ENCODE measurements around the gene GBF1.
"Not testable (repeated sequence)": the region's sequence is repeated elsewhere in the genome, so short reads cannot be mapped to it uniquely, and the experiment has no call there.

Gene GBF1

GRCh38 chr10:102297101-102297500 is 51.8 kb downstream of the GBF1 start:
- no peaks in the 10 kb centered on the region for H3K27me3 ChIP-seq (ENCODE audit: control insufficient read depth, insufficient read depth, low read length)
- H3K4me1 ChIP-seq (ENCODE audit: control insufficient read depth, insufficient read depth, low read length): no peaks in the 10 kb centered on the region
- no peaks in the 10 kb centered on the region for H3K36me3 ChIP-seq (ENCODE audit: control insufficient read depth, insufficient read depth, low read length)
- no peak overlapping the region for H3K9ac ChIP-seq (ENCODE audit: low read length)
- no peaks in the 10 kb centered on the region for H3K9me3 ChIP-seq (ENCODE audit: control insufficient read depth, low read length)
- no peak overlapping the region for H3K4me3 ChIP-seq (ENCODE audit: low read length)

- Histone ChIP-seq H3K9me3 (ENCODE audit: control insufficient read depth, low read length) (no peaks in the 10 kb centered on the region), H3K4me3 (ENCODE audit: low read length) (no peak overlapping the region), H3K36me3 (ENCODE audit: control insufficient read depth, insufficient read depth, low read length) (no peaks in the 10 kb centered on the region), H3K27me3 (ENCODE audit: control insufficient read depth, insufficient read depth, low read length) (no peaks in the 10 kb centered on the region), H3K9ac (ENCODE audit: low read length) (no peak overlapping the region), H3K4me1 (ENCODE audit: control insufficient read depth, insufficient read depth, low read length) (no peaks in the 10 kb centered on the region)
Measured at GRCh38 chr10:102298899-102299298, 53.6 kb downstream of the GBF1 start.

- H3K9ac ChIP-seq (ENCODE audit: low read length): no peak overlapping the region
- H3K4me3 ChIP-seq (ENCODE audit: low read length): no peak overlapping the region
- H3K4me1 ChIP-seq (ENCODE audit: control insufficient read depth, insufficient read depth, low read length): no peaks in the 10 kb centered on the region
- H3K9me3 ChIP-seq (ENCODE audit: control insufficient read depth, low read length): no peaks in the 10 kb centered on the region
- no peaks in the 10 kb centered on the region for H3K27me3 ChIP-seq (ENCODE audit: control insufficient read depth, insufficient read depth, low read length)
- H3K36me3 ChIP-seq (ENCODE audit: control insufficient read depth, insufficient read depth, low read length): no peaks in the 10 kb centered on the region
Measured at GRCh38 chr10:102299873-102300272, 54.5 kb downstream of the GBF1 start.

- Histone ChIP-seq H3K4me3 (ENCODE audit: low read length) (no peak overlapping the region), H3K9me3 (ENCODE audit: control insufficient read depth, low read length) (no peaks in the 10 kb centered on the region), H3K9ac (ENCODE audit: low read length) (no peak overlapping the region), H3K4me1 (ENCODE audit: control insufficient read depth, insufficient read depth, low read length) (no peaks in the 10 kb centered on the region), H3K27me3 (ENCODE audit: control insufficient read depth, insufficient read depth, low read length) (no peaks in the 10 kb centered on the region), H3K36me3 (ENCODE audit: control insufficient read depth, insufficient read depth, low read length) (no peaks in the 10 kb centered on the region)
Measured at GRCh38 chr10:102300278-102300843, 55.0 kb downstream of the GBF1 start.

- H3K27me3 ChIP-seq (ENCODE audit: control insufficient read depth, insufficient read depth, low read length); H3K4me1 ChIP-seq (ENCODE audit: control insufficient read depth, insufficient read depth, low read length); H3K9ac ChIP-seq (ENCODE audit: low read length); H3K9me3 ChIP-seq (ENCODE audit: control insufficient read depth, low read length); H3K36me3 ChIP-seq (ENCODE audit: control insufficient read depth, insufficient read depth, low read length); H3K4me3 ChIP-seq (ENCODE audit: low read length): not testable (repeated sequence)
Measured at GRCh38 chr10:102300912-102301311, 55.6 kb downstream of the GBF1 start.

- H3K27me3 ChIP-seq (ENCODE audit: control insufficient read depth, insufficient read depth, low read length); H3K9ac ChIP-seq (ENCODE audit: low read length); H3K4me3 ChIP-seq (ENCODE audit: low read length); H3K4me1 ChIP-seq (ENCODE audit: control insufficient read depth, insufficient read depth, low read length); H3K9me3 ChIP-seq (ENCODE audit: control insufficient read depth, low read length); H3K36me3 ChIP-seq (ENCODE audit: control insufficient read depth, insufficient read depth, low read length): not testable (repeated sequence)
Measured at GRCh38 chr10:102301332-102301731, 56.0 kb downstream of the GBF1 start.

- Histone ChIP-seq H3K4me3 (ENCODE audit: low read length) (no peak overlapping the region), H3K36me3 (ENCODE audit: control insufficient read depth, insufficient read depth, low read length) (no peaks in the 10 kb centered on the region), H3K4me1 (ENCODE audit: control insufficient read depth, insufficient read depth, low read length) (no peaks in the 10 kb centered on the region), H3K9me3 (ENCODE audit: control insufficient read depth, low read length) (no peaks in the 10 kb centered on the region), H3K9ac (ENCODE audit: low read length) (no peak overlapping the region), H3K27me3 (ENCODE audit: control insufficient read depth, insufficient read depth, low read length) (no peaks in the 10 kb centered on the region)
Measured at GRCh38 chr10:102302611-102303010, 57.3 kb downstream of the GBF1 start.

GRCh38 chr10:102306006-102306405 is 60.7 kb downstream of the GBF1 start:
- H3K9me3 ChIP-seq (ENCODE audit: control insufficient read depth, low read length): no peaks in the 10 kb centered on the region
- no peak overlapping the region for H3K9ac ChIP-seq (ENCODE audit: low read length)
- H3K36me3 ChIP-seq (ENCODE audit: control insufficient read depth, insufficient read depth, low read length): no peaks in the 10 kb centered on the region
- H3K4me3 ChIP-seq (ENCODE audit: low read length): no peak overlapping the region
- H3K27me3 ChIP-seq (ENCODE audit: control insufficient read depth, insufficient read depth, low read length): no peaks in the 10 kb centered on the region
- H3K4me1 ChIP-seq (ENCODE audit: control insufficient read depth, insufficient read depth, low read length): no peaks in the 10 kb centered on the region

- Histone ChIP-seq H3K9me3 (ENCODE audit: control insufficient read depth, low read length) (no peaks in the 10 kb centered on the region), H3K4me1 (ENCODE audit: control insufficient read depth, insufficient read depth, low read length) (no peaks in the 10 kb centered on the region), H3K4me3 (ENCODE audit: low read length) (no peak overlapping the region), H3K27me3 (ENCODE audit: control insufficient read depth, insufficient read depth, low read length) (no peaks in the 10 kb centered on the region), H3K36me3 (ENCODE audit: control insufficient read depth, insufficient read depth, low read length) (no peaks in the 10 kb centered on the region), H3K9ac (ENCODE audit: low read length) (no peak overlapping the region)
Measured at GRCh38 chr10:102306710-102307109, 61.4 kb downstream of the GBF1 start.

GRCh38 chr10:102308318-102308717 is 63.0 kb downstream of the GBF1 start:
- not testable (repeated sequence) for H3K9ac ChIP-seq (ENCODE audit: low read length)

GRCh38 chr10:102309236-102309635 is 63.9 kb downstream of the GBF1 start:
- Histone ChIP-seq H3K9me3 (ENCODE audit: control insufficient read depth, low read length) (no peaks in the 10 kb centered on the region), H3K36me3 (ENCODE audit: control insufficient read depth, insufficient read depth, low read length) (no peaks in the 10 kb centered on the region), H3K27me3 (ENCODE audit: control insufficient read depth, insufficient read depth, low read length) (no peaks in the 10 kb centered on the region), H3K4me1 (ENCODE audit: control insufficient read depth, insufficient read depth, low read length) (peaks cover 10% of the 10 kb centered on the region), H3K9ac (ENCODE audit: low read length) (no peak overlapping the region), H3K4me3 (ENCODE audit: low read length) (no peak overlapping the region)

More at GRCh38 chr10:102308318-102308717, 63.0 kb downstream of the GBF1 start:
- H3K9me3 ChIP-seq (ENCODE audit: control insufficient read depth, low read length); H3K27me3 ChIP-seq (ENCODE audit: control insufficient read depth, insufficient read depth, low read length); H3K4me3 ChIP-seq (ENCODE audit: low read length); H3K36me3 ChIP-seq (ENCODE audit: control insufficient read depth, insufficient read depth, low read length): not testable (repeated sequence)
- H3K4me1 ChIP-seq (ENCODE audit: control insufficient read depth, insufficient read depth, low read length): peaks cover 10% of the 10 kb centered on the region

GRCh38 chr10:102309916-102310315 is 64.6 kb downstream of the GBF1 start:
- H3K4me3 ChIP-seq (ENCODE audit: low read length): no peak overlapping the region
- no peak overlapping the region for H3K9ac ChIP-seq (ENCODE audit: low read length)
- no peaks in the 10 kb centered on the region for H3K36me3 ChIP-seq (ENCODE audit: control insufficient read depth, insufficient read depth, low read length)
- H3K4me1 ChIP-seq (ENCODE audit: control insufficient read depth, insufficient read depth, low read length): peaks cover 10% of the 10 kb centered on the region
- H3K9me3 ChIP-seq (ENCODE audit: control insufficient read depth, low read length): no peaks in the 10 kb centered on the region
- no peaks in the 10 kb centered on the region for H3K27me3 ChIP-seq (ENCODE audit: control insufficient read depth, insufficient read depth, low read length)

- H3K9me3 ChIP-seq (ENCODE audit: control insufficient read depth, low read length): no peaks in the 10 kb centered on the region
- peaks cover 10% of the 10 kb centered on the region for H3K4me1 ChIP-seq (ENCODE audit: control insufficient read depth, insufficient read depth, low read length)
- no peak overlapping the region for H3K4me3 ChIP-seq (ENCODE audit: low read length)
- no peaks in the 10 kb centered on the region for H3K27me3 ChIP-seq (ENCODE audit: control insufficient read depth, insufficient read depth, low read length)
- no peaks in the 10 kb centered on the region for H3K36me3 ChIP-seq (ENCODE audit: control insufficient read depth, insufficient read depth, low read length)
- no peak overlapping the region for H3K9ac ChIP-seq (ENCODE audit: low read length)
Measured at GRCh38 chr10:102310361-102311024, 65.2 kb downstream of the GBF1 start.
